HepG2 (cell line): ENCODE results near the gene CBLN4.

Experiments
- GATAD2A ChIP-seq: IDR thresholded peaks from 2 replicates; pipeline ENCODE4 v1.6.1; 2016
- JUND ChIP-seq: sonication (generic); formaldehyde crosslinking; IDR thresholded peaks from 2 replicates; pipeline ENCODE4 v1.8.0; 2022; ENCODE audit warnings: mild to moderate bottlenecking, missing genetic modification reagents
- NR2F1 ChIP-seq, 2 experiments: fragments of 450-650 bp in 1 of 2; formaldehyde crosslinking in 1 of 2; IDR thresholded peaks; 2 replicates each; pipeline versions ENCODE4 v1.5.0 to v1.6.1; 2016 to 2020; ENCODE audit warnings: mild to moderate bottlenecking in 1 of 2, missing compliant biosample characterization in 1 of 2, missing genetic modification reagents in 1 of 2, moderate library complexity in 1 of 2
- RAD21 ChIP-seq: fragments of 450-650 bp; formaldehyde crosslinking; IDR thresholded peaks from 2 replicates; pipeline ENCODE4 v1.5.0; 2020; ENCODE audit warnings: mild to moderate bottlenecking
- SMC3 ChIP-seq: IDR thresholded peaks from 2 replicates; pipeline ENCODE4 v1.6.1; 2011; ENCODE audit warnings: low read length, improper control_type of control experiment
- ZFP36 ChIP-seq: fragments of 150-350 bp; IDR thresholded peaks from 2 replicates; pipeline ENCODE4 v1.6.1; 2018; ENCODE audit warnings: borderline replicate concordance, low read length, low read depth; ENCODE audit not compliant: partially characterized antibody
- ZNF274 ChIP-seq: sonication (generic); formaldehyde crosslinking; IDR thresholded peaks from 2 replicates; pipeline ENCODE4 v1.5.1; 2020; ENCODE audit warnings: mild to moderate bottlenecking, missing genetic modification reagents
- ZNF326 ChIP-seq: sonication (generic); formaldehyde crosslinking; IDR thresholded peaks from 2 replicates; pipeline ENCODE4 v1.4.0; 2020; ENCODE audit warnings: missing genetic modification reagents, borderline replicate concordance
- ZNF549 ChIP-seq: sonication (generic); formaldehyde crosslinking; IDR thresholded peaks from 2 replicates; pipeline ENCODE4 v1.5.0; 2020; ENCODE audit warnings: missing genetic modification reagents
- ZNF567 ChIP-seq: sonication (generic); formaldehyde crosslinking; IDR thresholded peaks from 2 replicates; pipeline ENCODE4 v1.8.1; 2023; ENCODE audit warnings: mild to moderate bottlenecking, missing genetic modification reagents, borderline replicate concordance
- TF ChIP-seq, protein P1 (sequence below): IDR thresholded peaks from 2 replicates; pipeline ENCODE4 v1.6.1; 2016; ENCODE audit warnings: low read depth, missing genetic modification reagents, missing compliant biosample characterization
- TF ChIP-seq, protein P2 (sequence below): sonication (generic); formaldehyde crosslinking; IDR thresholded peaks from 2 replicates; pipeline ENCODE4 v1.5.0; 2020; ENCODE audit warnings: mild to moderate bottlenecking, missing genetic modification reagents, moderate library complexity

DNA sequence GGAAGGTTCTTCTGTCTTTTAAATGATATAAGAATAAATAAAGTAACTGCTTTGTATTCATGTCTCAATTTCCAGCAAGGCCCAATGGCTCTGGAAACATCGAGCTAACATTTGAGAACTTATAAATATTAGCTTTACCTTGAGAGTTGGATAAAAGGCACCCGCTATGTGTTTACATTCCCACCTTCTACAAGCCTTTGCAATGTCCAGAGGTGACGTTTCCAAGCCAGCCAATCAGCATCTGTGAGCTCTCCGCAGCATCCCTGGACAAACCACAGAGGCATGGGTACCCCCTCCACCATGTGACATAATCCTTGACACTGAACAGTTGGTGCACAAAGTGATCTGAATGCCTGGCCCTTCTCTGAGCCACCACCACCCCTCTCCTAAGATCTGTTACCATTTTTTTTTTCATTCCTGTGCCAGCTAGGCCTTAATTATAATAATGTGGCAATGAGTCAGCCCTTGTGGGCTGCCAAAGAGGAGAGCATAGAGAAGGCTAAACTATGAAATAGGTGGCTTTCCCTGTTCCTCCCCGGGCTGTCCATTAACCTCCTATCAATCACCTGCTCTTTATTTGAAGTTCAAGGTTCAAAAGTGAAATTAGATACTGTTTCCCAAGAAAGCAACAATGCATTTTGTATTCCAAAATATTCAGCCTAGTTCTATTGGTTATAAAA lies 4.1 kb downstream of the CBLN4 start:
- TF ChIP-seq ZNF274 (no peak), NR2F1 (CRISPR knock-in tag; IDR thresholded peaks at IDR 0.05) (no peak), RAD21 (CRISPR knock-in tag) (no peak), ZNF549 (CRISPR knock-in tag) (no peak), GATAD2A (CRISPR knock-in tag) (no peak), SMC3 (no peak), ZNF326 (CRISPR knock-in tag) (no peak), ZFP36 (no peak), JUND (CRISPR knock-in tag) (no peak), ZNF567 (CRISPR knock-in tag) (no peak)
- TF ChIP-seq, protein P1, sequence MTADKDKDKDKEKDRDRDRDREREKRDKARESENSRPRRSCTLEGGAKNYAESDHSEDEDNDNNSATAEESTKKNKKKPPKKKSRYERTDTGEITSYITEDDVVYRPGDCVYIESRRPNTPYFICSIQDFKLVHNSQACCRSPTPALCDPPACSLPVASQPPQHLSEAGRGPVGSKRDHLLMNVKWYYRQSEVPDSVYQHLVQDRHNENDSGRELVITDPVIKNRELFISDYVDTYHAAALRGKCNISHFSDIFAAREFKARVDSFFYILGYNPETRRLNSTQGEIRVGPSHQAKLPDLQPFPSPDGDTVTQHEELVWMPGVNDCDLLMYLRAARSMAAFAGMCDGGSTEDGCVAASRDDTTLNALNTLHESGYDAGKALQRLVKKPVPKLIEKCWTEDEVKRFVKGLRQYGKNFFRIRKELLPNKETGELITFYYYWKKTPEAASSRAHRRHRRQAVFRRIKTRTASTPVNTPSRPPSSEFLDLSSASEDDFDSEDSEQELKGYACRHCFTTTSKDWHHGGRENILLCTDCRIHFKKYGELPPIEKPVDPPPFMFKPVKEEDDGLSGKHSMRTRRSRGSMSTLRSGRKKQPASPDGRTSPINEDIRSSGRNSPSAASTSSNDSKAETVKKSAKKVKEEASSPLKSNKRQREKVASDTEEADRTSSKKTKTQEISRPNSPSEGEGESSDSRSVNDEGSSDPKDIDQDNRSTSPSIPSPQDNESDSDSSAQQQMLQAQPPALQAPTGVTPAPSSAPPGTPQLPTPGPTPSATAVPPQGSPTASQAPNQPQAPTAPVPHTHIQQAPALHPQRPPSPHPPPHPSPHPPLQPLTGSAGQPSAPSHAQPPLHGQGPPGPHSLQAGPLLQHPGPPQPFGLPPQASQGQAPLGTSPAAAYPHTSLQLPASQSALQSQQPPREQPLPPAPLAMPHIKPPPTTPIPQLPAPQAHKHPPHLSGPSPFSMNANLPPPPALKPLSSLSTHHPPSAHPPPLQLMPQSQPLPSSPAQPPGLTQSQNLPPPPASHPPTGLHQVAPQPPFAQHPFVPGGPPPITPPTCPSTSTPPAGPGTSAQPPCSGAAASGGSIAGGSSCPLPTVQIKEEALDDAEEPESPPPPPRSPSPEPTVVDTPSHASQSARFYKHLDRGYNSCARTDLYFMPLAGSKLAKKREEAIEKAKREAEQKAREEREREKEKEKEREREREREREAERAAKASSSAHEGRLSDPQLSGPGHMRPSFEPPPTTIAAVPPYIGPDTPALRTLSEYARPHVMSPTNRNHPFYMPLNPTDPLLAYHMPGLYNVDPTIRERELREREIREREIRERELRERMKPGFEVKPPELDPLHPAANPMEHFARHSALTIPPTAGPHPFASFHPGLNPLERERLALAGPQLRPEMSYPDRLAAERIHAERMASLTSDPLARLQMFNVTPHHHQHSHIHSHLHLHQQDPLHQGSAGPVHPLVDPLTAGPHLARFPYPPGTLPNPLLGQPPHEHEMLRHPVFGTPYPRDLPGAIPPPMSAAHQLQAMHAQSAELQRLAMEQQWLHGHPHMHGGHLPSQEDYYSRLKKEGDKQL (CRISPR knock-in tag) = no peak
- TF ChIP-seq, protein P2, sequence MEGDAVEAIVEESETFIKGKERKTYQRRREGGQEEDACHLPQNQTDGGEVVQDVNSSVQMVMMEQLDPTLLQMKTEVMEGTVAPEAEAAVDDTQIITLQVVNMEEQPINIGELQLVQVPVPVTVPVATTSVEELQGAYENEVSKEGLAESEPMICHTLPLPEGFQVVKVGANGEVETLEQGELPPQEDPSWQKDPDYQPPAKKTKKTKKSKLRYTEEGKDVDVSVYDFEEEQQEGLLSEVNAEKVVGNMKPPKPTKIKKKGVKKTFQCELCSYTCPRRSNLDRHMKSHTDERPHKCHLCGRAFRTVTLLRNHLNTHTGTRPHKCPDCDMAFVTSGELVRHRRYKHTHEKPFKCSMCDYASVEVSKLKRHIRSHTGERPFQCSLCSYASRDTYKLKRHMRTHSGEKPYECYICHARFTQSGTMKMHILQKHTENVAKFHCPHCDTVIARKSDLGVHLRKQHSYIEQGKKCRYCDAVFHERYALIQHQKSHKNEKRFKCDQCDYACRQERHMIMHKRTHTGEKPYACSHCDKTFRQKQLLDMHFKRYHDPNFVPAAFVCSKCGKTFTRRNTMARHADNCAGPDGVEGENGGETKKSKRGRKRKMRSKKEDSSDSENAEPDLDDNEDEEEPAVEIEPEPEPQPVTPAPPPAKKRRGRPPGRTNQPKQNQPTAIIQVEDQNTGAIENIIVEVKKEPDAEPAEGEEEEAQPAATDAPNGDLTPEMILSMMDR (CRISPR knock-in tag) = no peak
